WTC11 (cell line): ENCODE measurements around the gene CHSY3.

ENCODE experiments used
- CTCF ChIP-seq: fragments of 200-600 bp; IDR thresholded peaks from 2 replicates; pipeline ENCODE4 v1.8.0; 2022; ENCODE audit warnings: antibody characterized with exemption
- JUN ChIP-seq: sonication (generic); formaldehyde crosslinking; IDR thresholded peaks from 2 replicates; pipeline ENCODE4 v1.8.0; 2023; ENCODE audit warnings: mild to moderate bottlenecking, missing genetic modification reagents
- NFE2L1 ChIP-seq: sonication (generic); formaldehyde crosslinking; IDR thresholded peaks from 2 replicates; pipeline ENCODE4 v1.8.1; 2023; ENCODE audit warnings: missing genetic modification reagents
- TEAD1 ChIP-seq: sonication (generic); formaldehyde crosslinking; IDR thresholded peaks from 2 replicates; pipeline ENCODE4 v1.8.0; 2022; ENCODE audit warnings: mild to moderate bottlenecking, missing genetic modification reagents

DNA sequence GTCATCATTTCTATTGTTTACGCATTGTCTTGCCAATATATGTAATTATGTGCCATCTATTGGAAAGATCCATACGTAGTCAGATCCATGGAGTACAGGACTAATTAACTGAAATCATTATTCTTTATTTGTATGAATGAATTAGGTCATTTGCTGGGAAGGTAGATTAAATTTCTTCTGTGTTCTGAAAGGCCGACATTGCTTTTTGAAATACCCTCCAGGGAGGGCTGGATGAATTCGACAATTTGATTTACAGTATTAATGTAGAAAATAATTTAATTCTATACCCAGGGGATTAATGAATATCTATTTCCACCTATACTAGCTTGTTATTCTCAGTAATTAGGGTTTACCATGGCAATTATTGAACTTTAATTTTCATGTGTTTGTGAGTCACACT is 117.6 kb downstream of the CHSY3 start:
- TF ChIP-seq CTCF (no peak), JUN (no peak), NFE2L1 (CRISPR knock-in tag) (no peak), TEAD1 (CRISPR knock-in tag) (no peak)
